Stimulated activated CD4-positive, alpha-beta T cell treated with anti-CD3 and anti-CD28 coated beads, Interleukin-1b, Interleukin-23, amount 100 ng/mL, for 24 hours (primary cell): ENCODE results near the gene OCSTAMP.

ENCODE experiments used
- DNase-seq, 4 experiments: peaks; one replicate each; pipeline ENCODE4 v3.0.0-alpha.2; 2020; ENCODE audit warnings: low read depth in 4 of 4, low spot score in 1 of 4

OCSTAMP gene

GRCh38 chr20:46573788-46574584 is 23.5 kb upstream of the OCSTAMP start:
- no peak for DNase-seq

DNA sequence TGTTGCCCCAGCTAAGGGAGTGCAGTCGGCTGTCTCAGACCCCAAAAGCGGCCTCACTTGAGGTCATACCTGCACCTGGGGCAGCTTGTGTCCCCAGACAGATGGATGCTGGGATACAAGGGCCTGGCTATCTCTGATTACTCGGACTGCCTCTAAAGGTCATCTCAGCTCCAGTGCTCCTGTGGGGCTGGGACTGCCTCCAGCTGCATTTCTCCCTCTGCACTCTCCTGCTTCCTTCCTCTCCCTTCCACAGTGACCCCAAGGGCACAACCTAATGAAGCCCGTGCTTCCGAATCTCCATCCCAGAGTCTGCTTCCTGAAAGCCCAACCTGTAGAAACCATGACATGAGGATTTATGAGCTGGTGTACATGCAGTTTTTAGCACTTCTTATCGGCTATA is 22.8 kb upstream of the OCSTAMP start:
- no peak for DNase-seq

GRCh38 chr20:46572790-46573189 is 22.3 kb upstream of the OCSTAMP start:
- no peak for DNase-seq

- DNase-seq, result no peak
These were observed 21.7 kb upstream of the OCSTAMP start for GRCh38 chr20:46572153-46572552.

DNA sequence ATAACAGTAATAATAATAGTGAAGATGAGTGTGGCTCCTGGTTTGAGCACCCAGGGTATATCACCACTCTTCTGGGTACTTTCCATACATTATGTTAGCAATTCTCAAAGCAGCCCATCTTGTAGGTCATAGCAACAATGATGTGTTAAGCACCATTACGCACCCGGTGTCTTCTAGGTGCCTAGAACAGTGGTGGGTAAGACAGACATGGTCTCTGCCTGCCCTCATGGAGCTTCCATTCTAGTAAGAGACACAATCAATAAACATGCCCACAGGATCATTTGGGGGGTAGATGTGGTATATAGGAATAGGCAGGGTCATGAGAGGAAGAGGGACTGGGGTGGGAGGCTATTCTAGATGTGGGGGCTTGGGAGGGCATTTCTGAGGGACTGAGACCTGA is 21.0 kb upstream of the OCSTAMP start:
- DNase-seq, result no peak

- DNase-seq, result no peak
These were observed 20.5 kb upstream of the OCSTAMP start for GRCh38 chr20:46570956-46571355.

GRCh38 chr20:46569961-46570360 is 19.5 kb upstream of the OCSTAMP start:
- DNase-seq, result no peak

DNA sequence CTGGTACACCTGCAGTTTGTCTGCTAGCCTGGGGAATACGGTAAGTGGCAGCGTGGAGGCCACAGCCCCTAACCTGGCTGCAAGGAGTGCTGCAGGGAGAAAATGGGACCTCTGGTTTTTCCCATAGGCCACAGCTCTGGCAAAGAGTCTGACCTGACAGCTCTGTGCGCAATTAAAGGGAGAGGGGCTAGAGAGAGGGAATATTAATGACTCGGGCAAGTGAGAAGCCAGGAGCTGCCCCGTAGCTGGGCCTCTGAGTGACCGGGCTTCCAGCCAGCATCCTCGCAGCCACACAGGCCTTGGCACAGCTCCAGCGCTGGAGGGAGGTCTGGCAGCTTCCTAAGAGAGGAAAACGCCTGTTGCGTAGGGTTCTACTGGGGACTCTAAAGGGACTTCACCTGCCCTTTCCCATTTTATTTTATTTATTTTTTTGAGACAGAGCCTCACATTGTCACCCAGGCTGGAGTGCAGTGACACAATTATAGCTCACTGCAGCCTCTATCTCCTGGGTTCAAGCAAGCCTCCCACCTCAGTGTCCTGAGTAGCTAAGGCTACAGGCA is 18.2 kb upstream of the OCSTAMP start:
- DNase-seq, result no peak

GRCh38 chr20:46566125-46566524 is 15.7 kb upstream of the OCSTAMP start:
- DNase-seq, result no peak

- DNase-seq, result no peak
These were observed 13.9 kb upstream of the OCSTAMP start for GRCh38 chr20:46564241-46564957.

DNA sequence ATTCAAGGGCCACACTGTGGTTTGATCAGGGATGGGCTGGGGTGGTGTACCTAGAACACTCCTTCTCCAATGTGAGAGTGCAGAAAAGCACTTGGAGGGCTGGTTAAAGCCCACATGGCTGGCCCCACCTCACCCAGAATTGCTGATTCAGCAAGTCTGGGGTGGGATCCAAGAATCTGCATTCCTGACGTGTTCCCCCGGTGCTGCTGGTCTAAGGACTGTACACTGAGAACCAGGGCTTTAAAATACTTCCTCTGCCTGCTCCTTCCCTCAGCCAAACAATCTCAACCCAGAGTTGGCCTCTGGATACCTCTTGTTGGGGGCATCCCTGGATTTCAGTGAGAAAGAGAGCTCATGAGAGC is 13.4 kb upstream of the OCSTAMP start:
- DNase-seq, result no peak

- DNase-seq, result no peak
These were observed 12.9 kb upstream of the OCSTAMP start for GRCh38 chr20:46563170-46563859.

DNA sequence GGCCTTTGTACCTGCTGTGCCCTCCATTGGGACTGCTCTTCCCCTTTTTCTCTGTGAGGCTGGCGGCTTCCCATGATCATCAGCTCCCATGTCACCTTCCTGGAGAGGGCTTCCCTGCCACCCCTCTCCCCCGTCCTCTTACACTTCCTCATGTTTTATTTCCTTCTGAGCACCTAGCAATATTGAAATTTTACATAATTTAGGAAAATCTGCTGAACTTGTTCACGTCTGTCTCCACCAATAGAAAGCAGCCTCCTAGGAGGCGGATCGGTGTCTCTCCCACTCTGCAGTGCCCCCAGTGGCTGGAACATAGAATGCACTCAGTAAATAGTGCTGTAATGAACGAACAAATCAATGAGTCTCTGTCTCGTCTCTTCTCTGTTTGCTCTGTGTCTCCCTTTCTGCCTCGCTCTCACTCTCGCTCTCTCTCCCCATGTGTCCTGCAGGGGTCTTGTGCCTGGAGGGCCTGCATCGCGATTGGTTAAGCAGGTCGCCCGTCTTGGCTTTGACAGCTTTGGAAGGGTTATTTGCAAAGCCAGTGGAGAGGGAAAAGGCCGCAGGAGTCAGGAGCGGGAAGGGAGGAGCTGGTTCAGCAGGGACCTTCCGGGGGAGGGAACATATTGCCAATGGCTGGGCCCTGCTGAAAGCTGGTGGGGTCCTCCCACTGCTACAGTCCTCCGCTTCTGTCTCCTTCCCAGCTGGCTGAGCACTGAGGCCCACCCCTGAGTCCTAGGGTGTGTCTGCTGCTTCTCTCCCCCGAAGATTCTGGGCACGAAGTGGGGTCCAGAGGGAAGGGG is 12.1 kb upstream of the OCSTAMP start:
- peak; percentile 28 to 60 (median 46) for DNase-seq

DNA sequence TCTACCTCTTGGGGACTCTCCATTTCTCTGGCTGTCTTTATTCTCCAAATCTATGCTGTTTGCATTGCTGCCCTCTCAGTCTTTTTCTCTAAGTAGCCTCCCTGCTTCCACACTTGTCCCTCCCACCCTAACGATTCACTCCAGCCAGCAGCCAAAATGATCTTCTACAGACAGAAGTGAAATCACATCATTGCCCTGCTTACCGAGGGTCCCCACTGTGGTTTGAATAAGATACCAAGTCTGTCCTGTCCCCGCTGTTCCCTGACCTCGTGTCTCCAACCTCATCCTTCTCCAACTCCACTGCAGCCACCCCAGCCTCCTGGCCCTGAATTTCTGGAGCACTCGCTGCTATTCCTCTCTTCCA is 11.5 kb upstream of the OCSTAMP start:
- no peak for DNase-seq

GRCh38 chr20:46559685-46560440 is 9.4 kb upstream of the OCSTAMP start:
- no peak for DNase-seq

GRCh38 chr20:46559001-46559400 is 8.5 kb upstream of the OCSTAMP start:
- no peak for DNase-seq

DNA sequence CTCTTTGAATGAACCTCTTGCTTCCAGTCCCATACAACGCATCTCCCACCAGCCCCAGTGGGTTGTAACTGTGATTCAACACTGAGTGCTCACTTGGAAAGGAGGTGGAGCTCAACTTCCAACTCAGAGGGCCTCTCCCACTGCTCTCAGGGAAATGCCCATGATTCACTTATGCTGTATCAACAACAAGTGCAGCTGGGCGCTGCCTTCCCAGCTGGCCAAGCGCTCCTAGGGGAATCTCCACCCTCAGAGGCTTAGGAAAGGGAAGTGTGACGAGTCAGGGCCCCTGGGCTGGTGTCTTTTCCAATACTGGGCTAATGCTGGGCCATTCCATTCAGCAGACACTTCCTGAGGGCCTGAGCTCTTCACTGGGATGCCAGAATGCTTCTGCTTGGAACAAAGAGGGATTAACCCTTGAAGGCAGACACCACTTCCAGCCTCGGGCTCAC is 8.1 kb upstream of the OCSTAMP start:
- peak in 3 of 4 experiments; percentile 16 to 51 (median 16) for DNase-seq

DNA sequence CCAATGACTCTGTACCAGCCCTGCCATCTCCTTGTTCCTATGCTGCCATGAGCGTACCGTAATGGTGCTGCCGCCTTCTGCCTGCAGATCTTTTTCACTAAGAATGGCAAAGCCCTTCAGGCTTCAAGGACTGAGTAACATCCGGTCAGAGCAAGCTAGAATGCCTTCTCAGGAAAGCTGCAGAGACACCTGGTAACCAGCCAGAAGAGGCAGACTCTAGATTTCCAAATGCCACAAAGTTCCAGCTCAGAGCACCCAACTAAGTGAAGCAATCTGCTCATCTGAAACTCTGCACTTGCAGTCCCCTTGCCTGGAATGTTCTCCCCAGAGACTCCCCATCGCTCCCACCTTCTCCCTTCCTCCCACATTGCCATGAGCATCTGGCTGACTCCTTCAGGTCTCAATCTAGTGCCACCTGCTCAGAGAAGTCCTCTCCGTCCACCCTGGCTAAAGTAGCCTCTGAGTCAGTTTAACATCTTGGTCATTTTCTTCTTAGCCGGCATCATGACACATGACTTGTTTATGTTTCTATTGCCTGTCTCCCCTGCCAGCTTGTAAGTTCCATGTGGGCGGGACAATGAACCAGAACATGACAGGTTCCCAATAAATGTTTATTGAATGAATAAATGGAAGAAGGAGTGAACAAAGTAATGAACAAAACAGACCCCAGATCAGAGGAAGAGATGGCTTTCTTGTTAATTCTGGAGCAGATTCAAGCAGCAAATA is 6.9 kb upstream of the OCSTAMP start:
- DNase-seq, result no peak

DNA sequence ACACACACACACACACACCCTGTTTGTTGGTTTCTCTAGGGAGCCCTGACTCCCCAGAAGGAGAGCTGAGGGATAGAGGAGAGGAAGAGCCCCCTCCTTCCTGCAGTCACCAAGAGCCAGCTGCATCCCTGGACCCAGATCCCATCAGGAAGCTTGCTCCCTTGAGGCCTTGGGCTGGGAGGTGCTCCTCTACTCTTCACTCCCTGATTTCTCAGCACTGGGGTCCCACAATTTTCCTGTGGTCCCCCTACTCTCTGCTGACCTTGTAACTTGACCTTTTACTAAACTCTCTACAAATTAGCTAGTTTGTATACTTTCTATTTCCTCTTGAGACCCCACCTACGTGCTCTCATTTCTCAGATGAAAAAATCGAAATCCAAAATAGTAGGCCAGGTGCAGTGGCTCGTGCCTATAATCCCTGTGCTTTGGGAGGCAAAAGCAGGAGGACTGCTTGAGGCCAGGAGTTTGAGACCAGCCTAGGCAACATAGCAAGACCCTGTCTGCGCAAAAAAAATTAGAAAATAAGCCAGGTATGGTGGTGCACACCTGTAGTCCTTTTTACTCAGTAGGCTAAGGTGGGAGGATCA is 5.0 kb upstream of the OCSTAMP start:
- no peak for DNase-seq
